Measurements from ENCODE around the gene KIF14.

Gene KIF14

GRCh38 chr1:200620273-200621131 lies at the start of gene KIF14:
KIF14 (minus strand) TSS chr1:200620751; CDS start chr1:200618723, 2,028 bp downstream.
- peak; percentile 86 for DNase-seq (ENCODE audit: low read depth)
- TF ChIP-seq CTCF (IDR thresholded peaks at IDR 0.05; ENCODE audit: low read depth, low read length, missing control alignments), result no peak
- peak within 1 kb of the TSS; percentile 65 for H3K4me3 ChIP-seq (ENCODE audit: low read depth, low read length)

- TF ChIP-seq CTCF (IDR thresholded peaks at IDR 0.05; ENCODE audit: low read depth, low read length, missing control alignments), result no peak
- peak within 1 kb of the TSS; percentile 95 for H3K4me3 ChIP-seq (ENCODE audit: low read depth, low read length)
- DNase-seq (ENCODE audit: low read depth), result peak; percentile 84
These were observed 49.0 kb upstream of the KIF14 start, which contains the start of gene DDX59 for GRCh38 chr1:200669314-200670241. DDX59 (minus strand) TSS chr1:200669907; CDS start chr1:200666740, 3,167 bp downstream.

- DNase-seq (ENCODE audit: low read depth), result no peak
- TF ChIP-seq CTCF (IDR thresholded peaks at IDR 0.05; ENCODE audit: low read depth, low read length, missing control alignments), result no peak
- H3K4me3 ChIP-seq (ENCODE audit: low read depth, low read length), result peak overlapping the region; percentile 95
These were observed 48.2 kb upstream of the KIF14 start for GRCh38 chr1:200668514-200669313.

- no peak for TF ChIP-seq CTCF (IDR thresholded peaks at IDR 0.05; ENCODE audit: low read depth, low read length, missing control alignments)
- DNase-seq (ENCODE audit: low read depth), result no peak
- H3K4me3 ChIP-seq (ENCODE audit: low read depth, low read length), result no peak overlapping the region
These were observed 45.8 kb upstream of the KIF14 start for GRCh38 chr1:200666309-200666708.

- no peak for TF ChIP-seq CTCF (IDR thresholded peaks at IDR 0.05; ENCODE audit: low read depth, low read length, missing control alignments)
- DNase-seq (ENCODE audit: low read depth), result no peak
- H3K4me3 ChIP-seq (ENCODE audit: low read depth, low read length), result no peak overlapping the region
These were observed 45.3 kb upstream of the KIF14 start for GRCh38 chr1:200665861-200666260.

- H3K4me3 ChIP-seq (ENCODE audit: low read depth, low read length), result no peak overlapping the region
- TF ChIP-seq CTCF (IDR thresholded peaks at IDR 0.05; ENCODE audit: low read depth, low read length, missing control alignments), result no peak
- no peak for DNase-seq (ENCODE audit: low read depth)
These were observed 40.2 kb upstream of the KIF14 start for GRCh38 chr1:200660719-200661118.

All from GM12864 (cell line).